GM12873 (cell line): ENCODE results near the gene PIK3R6.

ENCODE experiments used
- CTCF ChIP-seq: IDR thresholded peaks from 2 replicates; pipeline ENCODE4 v1.5.1; 2012; ENCODE audit warnings: low read depth, mild to moderate bottlenecking, moderate library complexity, low read length, control low read depth; ENCODE audit not compliant: insufficient read depth; ENCODE audit errors: missing control alignments

The PIK3R6 gene

GRCh38 chr17:8839410-8839935, 28.0 kb downstream of the PIK3R6 start:
- no peak for TF ChIP-seq CTCF

- no peak for TF ChIP-seq CTCF
Observed at GRCh38 chr17:8838551-8839095, 28.9 kb downstream of the PIK3R6 start.

- no peak for TF ChIP-seq CTCF
Observed at GRCh38 chr17:8837563-8838075, 29.9 kb downstream of the PIK3R6 start.

GRCh38 chr17:8836821-8837562, 30.5 kb downstream of the PIK3R6 start:
- TF ChIP-seq CTCF: no peak

GRCh38 chr17:8835631-8836364, 31.7 kb downstream of the PIK3R6 start:
- TF ChIP-seq CTCF: no peak

- TF ChIP-seq CTCF: no peak
Observed at GRCh38 chr17:8835106-8835505, 32.4 kb downstream of the PIK3R6 start.
